GM21619 (cell line): Measurements from ENCODE around the gene NCMAP.
"Not testable (repeated sequence)": the region's sequence is repeated elsewhere in the genome, so short reads cannot be mapped to it uniquely, and the experiment has no call there.

Experiments
- ATAC-seq: cut with Tn5 transposase; IDR thresholded peaks from one replicate; pipeline ENCODE4 v1.9.1; 2021; ENCODE audit not compliant: unreplicated experiment

Gene NCMAP

DNA sequence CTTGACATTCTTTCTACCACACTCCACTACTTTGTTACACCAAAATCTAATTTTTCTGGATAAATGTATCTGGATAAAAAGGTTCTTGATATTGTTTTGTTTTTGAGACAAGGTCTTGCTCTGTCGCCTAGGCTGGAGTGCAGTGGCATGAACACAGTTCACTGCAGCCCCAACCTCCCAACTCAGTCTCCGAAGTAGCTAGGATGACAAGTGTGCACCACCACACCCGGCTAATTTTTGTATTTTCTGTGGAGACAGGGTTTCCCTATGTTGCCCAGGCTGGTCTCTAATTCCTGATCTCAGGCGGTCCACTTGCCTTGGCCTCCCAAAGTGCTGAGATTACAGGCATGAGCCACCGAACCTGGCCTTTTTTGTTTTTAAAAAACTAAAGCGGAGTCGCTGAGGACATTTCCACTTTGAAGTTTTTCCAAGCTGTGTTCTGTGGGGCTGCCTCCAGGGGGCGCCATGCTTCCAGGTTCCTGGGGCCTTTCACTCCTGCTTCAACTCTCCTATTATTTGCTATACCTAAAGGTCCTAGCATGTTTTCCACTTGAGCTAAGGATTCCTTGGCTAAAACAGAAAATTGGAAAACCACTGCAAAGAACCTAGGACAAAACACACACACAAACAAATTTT lies 14.1 kb upstream of the NCMAP start:
- ATAC-seq: no peak

DNA sequence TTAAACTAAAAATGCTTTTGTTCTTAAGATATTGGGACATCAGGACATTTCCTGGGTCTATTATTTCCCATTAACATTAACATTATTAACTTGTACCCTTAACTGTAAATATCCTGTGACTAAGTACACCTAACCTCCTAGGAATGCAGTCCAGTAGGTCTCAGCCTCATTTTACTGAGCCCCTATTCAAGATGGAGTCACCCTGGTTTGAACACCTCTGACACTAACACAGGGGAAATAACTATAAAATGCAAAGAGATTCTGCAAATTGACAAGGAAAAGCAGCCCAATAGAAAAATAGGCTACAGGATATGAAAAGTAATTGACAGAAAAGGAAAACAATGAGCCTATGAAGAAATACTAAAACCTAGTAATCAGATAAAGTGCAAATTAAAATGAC lies 11.6 kb upstream of the NCMAP start:
- ATAC-seq: no peak

GRCh38 chr1:24545662-24546061 lies 10.2 kb upstream of the NCMAP start:
- ATAC-seq: no peak

- ATAC-seq: no peak
These were observed 8.7 kb upstream of the NCMAP start for GRCh38 chr1:24547195-24547594.

DNA sequence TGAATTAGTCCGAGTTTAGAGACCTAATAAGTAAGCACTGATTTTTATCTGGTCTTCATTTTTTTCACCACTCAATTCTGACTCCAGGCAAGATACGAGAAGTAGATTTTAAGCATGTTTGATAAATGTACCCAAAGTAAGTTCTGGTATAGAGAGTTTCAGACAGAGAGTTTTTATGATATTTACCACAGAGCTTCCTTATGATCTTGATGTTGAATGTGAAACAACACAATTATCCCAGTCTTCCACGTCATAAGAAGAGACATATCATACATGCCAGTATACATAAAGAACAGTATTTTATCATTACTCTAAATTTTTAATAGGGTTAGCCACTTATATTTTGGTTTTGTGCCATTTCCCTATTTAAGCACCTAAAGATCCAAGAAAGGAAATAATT lies 7.8 kb upstream of the NCMAP start:
- ATAC-seq: no peak

DNA sequence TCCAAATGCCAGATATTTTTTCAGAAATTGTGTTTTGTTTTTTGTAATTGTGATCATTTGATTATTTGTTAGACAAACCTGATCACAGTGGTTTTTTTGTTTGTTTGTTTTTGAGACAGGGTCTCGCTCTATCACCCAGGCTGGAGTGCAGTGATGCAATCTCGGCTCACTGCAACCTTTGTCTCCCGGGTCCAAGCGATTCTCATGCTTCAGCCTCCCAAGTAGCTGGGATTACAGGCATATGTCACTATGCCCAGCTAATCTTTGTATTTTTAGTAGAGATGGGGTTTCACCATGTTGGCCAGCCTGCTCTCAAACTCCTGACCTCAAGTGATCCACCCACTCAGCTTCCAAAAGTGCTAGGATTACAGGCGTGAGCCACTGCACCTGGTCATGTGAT lies 6.7 kb upstream of the NCMAP start:
- ATAC-seq: not testable (repeated sequence)

GRCh38 chr1:24551290-24551959 lies 4.5 kb upstream of the NCMAP start:
- no peak for ATAC-seq

GRCh38 chr1:24551960-24552571 lies 3.8 kb upstream of the NCMAP start:
- ATAC-seq: no peak

- ATAC-seq: no peak
These were observed 2.0 kb upstream of the NCMAP start for GRCh38 chr1:24553931-24554330.

DNA sequence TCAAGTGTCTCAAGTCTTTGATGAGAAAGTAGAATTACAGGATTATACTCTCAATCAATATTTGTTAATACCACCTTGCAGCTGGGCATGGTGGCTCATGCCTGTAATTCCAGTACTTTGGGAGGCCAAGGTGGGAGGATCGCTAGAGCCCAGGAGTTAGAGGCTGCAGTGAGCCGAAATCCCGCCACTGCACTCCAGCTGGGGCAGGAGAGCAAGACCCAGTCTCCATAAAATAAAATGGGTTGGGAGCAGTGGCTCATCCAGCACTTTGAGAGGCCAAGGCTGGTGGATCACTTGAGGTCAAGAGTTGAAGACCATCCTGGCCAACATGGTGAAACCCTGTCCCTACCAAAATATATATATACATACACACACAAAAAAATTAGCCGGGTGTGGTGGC lies 1.2 kb upstream of the NCMAP start:
- ATAC-seq: no peak

GRCh38 chr1:24556414-24556795 lies 518 bp downstream of the NCMAP start:
- ATAC-seq: no peak

DNA sequence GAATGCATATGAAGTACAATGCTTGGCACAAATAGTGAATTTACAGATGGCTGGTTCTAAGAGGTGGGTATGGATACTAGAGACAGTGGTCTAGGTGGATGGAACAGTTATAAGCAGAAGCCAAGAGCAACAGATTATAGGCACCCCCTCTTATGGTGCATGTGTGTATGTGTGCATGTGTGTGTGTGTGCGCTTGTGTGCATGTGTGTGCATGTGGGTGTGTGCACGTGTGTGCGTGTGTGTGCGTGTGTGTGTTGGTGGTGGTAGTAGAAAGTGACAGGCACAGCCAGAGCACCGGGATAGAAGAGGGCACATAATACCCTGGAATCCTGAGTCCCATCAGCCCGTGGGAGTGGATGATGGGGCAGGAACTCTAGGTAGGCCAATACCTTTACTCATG lies 1.3 kb downstream of the NCMAP start:
- no peak for ATAC-seq

DNA sequence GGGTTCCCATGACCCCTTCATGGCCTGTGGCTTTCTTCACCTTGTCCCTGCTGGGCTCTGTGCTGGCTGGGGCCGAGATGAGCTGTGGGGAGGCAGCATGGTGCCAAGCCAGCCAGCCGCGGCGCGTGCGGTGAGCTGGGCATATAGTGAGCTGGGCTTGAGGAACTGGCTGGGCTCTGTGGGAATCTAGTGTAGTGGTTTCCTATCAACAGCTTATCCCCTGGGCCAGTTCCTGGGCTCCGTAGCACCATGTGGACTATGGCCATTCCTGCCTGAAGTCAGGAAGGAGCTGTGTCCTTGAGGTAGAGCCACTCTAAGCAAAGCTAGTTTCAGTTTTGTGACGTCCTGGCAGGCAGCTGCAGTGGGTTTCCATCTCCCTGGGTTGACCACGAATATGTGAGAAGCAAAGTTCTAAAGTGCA lies 1.8 kb downstream of the NCMAP start:
- no peak for ATAC-seq

- ATAC-seq: no peak
These were observed 2.6 kb downstream of the NCMAP start for GRCh38 chr1:24558455-24558854.

DNA sequence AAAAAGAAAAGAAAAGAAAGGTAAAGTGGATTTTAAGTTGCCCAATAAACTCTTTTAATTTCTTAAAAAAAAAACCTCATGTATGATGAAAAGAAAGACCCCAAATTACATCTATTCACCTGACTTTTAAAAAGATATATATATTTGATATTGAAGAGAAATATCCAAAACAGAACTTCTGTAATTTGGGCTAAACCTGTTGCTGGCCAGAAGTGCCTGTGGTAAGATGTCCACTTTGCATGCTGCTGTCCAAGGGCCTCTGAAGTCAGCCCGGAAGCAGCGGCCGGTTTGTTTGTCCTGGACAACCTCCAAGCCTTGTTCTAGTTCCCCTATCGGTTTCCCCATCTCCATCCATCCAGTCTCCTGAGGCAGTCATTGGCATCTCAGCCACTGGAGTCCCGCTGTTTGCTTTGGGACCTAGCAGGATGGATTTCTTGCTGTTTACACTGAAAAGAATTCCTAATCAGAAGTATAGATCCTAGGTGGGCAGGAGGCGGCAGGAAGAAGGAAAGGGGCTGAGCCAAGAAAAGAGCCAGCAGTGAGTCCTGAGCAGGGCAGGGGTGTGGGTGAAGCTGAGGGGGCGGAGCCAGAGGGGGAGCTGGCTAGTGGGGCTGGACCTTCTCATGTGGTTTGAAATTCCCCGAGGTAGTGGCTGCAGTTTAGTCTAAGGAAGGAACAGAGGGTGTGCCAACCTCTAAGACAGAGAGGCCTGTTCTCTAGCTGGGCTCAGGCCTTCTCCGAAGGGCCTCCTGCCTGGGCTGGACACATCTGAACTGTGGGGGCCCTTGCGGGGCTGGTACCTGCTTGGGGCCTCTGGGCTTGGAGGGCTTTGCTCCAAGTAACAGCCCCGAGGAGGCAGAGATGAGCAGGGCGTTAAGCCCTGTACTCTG lies 3.3 kb downstream of the NCMAP start:
- no peak for ATAC-seq

GRCh38 chr1:24560361-24560760 lies 4.5 kb downstream of the NCMAP start:
- no peak for ATAC-seq

DNA sequence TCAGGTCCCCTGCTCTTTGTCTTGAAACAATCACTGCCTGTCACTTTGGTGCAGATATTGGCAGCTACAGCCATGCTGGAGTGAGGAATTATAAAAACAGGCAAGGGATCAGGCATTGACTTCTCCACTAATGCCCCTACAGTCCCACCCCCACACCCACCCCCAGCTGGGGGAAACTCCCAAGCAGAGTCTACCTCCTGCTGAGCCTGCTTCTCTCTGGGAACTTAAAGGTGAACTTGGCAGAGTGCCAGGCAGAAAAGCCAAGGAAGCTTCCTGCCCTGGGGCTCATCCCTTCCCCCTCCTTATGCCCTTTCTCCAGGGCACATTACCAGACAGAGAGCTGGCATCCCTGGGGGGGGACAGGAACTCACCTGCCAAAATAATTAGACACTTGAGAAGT lies 6.7 kb downstream of the NCMAP start:
- no peak for ATAC-seq

DNA sequence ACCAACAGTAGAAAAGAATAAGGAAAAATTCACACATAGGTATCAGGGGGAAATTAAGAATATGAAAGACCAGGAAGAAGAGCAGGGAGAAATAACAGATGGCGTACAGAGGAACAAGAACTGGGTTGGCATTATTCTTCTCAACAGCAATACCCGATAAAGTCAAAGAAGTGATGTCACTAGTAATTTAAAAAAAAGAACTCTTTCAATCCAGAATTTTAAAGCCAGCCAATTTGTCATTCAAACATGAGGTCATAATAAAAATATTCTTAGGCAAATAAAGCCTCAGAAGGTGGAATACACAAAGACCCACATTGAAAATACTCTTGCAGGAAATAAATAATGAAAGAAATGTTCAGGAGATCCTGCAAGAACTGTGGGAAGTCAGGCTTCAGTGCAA lies 8.8 kb downstream of the NCMAP start:
- no peak for ATAC-seq

GRCh38 chr1:24566236-24566867 lies 10.5 kb downstream of the NCMAP start:
- ATAC-seq: no peak

GRCh38 chr1:24567792-24568388 lies 12.0 kb downstream of the NCMAP start:
- ATAC-seq: no peak

DNA sequence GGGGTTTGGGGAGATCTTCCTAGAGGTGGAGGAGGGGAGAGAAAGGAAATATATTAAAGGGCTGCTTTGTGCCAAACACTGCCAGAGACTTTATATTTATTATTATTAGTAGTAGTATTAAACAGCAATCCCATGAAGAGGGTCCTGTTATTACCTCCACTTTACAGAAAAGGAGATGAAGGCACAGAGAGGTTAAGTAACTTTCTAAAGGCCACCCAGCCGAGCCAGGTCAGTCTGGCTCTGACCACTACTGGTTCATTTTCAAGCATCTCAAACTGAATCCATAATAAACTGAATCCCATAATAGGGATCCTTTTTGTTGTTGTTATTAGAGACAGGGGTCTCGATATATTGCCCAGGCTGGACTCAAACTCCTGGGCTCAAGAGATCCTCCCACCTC lies 12.6 kb downstream of the NCMAP start:
- ATAC-seq: no peak
